GM19467 (cell line): Measurements from ENCODE around the gene SLC6A8.

Source experiments
- ATAC-seq: cut with Tn5 transposase; IDR thresholded peaks from one replicate; pipeline ENCODE4 v1.9.1; 2021; ENCODE audit warnings: mild to moderate bottlenecking, moderate library complexity; ENCODE audit not compliant: unreplicated experiment

The SLC6A8 gene

GRCh38 chrX:153687121-153688039 lies at the start of gene SLC6A8:
Gene SLC6A8, plus strand, starts transcription at chrX:153687926. Its CDS starts 649 bp downstream, at chrX:153688575.
- no peak for ATAC-seq

GRCh38 chrX:153638041-153638371 lies 49.7 kb upstream of the SLC6A8 start:
- no peak for ATAC-seq

GRCh38 chrX:153638436-153639176 lies 49.1 kb upstream of the SLC6A8 start:
- ATAC-seq = no peak

GRCh38 chrX:153639177-153640044 lies 48.3 kb upstream of the SLC6A8 start:
- ATAC-seq = no peak

- ATAC-seq = no peak
Measured at GRCh38 chrX:153640045-153640686, 47.6 kb upstream of the SLC6A8 start.

- ATAC-seq = no peak
Measured at GRCh38 chrX:153640736-153641575, 46.8 kb upstream of the SLC6A8 start.

GRCh38 chrX:153641627-153642026 lies 46.1 kb upstream of the SLC6A8 start:
- ATAC-seq = no peak

- no peak for ATAC-seq
Measured at GRCh38 chrX:153642051-153642654, 45.6 kb upstream of the SLC6A8 start.

- no peak for ATAC-seq
Measured at GRCh38 chrX:153642655-153643430, 44.9 kb upstream of the SLC6A8 start.

GRCh38 chrX:153643431-153644351 lies 44.0 kb upstream of the SLC6A8 start:
- no peak for ATAC-seq

GRCh38 chrX:153644356-153645125 lies 43.2 kb upstream of the SLC6A8 start:
- no peak for ATAC-seq

- ATAC-seq = no peak
Measured at GRCh38 chrX:153645151-153645550, 42.6 kb upstream of the SLC6A8 start.

GRCh38 chrX:153645921-153646488 lies 41.7 kb upstream of the SLC6A8 start:
- no peak for ATAC-seq

- no peak for ATAC-seq
Measured at GRCh38 chrX:153646620-153647373, 40.9 kb upstream of the SLC6A8 start, which contains the start of gene DUSP9. Gene DUSP9, plus strand, starts transcription at chrX:153647203. Its CDS starts 751 bp downstream, at chrX:153647954.
